ENCODE results near the gene CARS1.

DNA sequence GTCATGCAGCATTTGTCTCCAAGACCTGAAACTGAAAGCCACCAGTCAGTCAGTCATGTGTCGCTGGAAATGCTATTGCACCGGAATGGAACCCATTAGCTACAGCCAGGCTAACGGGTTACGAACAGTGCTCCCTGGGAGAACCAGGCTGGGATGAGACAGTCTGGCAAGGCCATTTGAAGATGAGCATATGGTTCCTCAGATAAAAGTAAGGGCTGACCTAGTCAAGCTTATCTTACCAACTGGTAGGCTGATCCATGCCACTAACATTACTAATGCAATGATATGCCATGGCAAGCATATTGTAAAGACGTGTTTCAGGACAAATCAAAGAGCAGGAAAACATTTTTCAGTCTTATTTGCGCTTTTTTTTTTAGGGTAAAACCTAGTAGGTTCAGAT lies 93.5 kb downstream of the CARS1 start:
- TF ChIP-seq, protein P1, sequence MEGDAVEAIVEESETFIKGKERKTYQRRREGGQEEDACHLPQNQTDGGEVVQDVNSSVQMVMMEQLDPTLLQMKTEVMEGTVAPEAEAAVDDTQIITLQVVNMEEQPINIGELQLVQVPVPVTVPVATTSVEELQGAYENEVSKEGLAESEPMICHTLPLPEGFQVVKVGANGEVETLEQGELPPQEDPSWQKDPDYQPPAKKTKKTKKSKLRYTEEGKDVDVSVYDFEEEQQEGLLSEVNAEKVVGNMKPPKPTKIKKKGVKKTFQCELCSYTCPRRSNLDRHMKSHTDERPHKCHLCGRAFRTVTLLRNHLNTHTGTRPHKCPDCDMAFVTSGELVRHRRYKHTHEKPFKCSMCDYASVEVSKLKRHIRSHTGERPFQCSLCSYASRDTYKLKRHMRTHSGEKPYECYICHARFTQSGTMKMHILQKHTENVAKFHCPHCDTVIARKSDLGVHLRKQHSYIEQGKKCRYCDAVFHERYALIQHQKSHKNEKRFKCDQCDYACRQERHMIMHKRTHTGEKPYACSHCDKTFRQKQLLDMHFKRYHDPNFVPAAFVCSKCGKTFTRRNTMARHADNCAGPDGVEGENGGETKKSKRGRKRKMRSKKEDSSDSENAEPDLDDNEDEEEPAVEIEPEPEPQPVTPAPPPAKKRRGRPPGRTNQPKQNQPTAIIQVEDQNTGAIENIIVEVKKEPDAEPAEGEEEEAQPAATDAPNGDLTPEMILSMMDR (IDR thresholded peaks at IDR 0.05): no peak
- TF ChIP-seq POLR2AphosphoS5 (IDR thresholded peaks at IDR 0.05): no peak
